ENCODE data around the gene ANKHD1. TPM values are rescaled to one million over a fixed set of nuclear protein-coding genes. Genes with fewer than 3 reads are reported as not detected.

Gene ANKHD1
- total and polyA plus RNA-seq, 11 donors = 41.4 to 78.8 (median 58.1) TPM

GRCh38 chr5:140361901-140362300, 39.7 kb upstream of the ANKHD1 start:
- Histone ChIP-seq H3K4me1 (peaks cover 0 to 22% (median 11%) of the 10 kb centered on the region in 12 donors), H3K9me3 (no peaks in the 10 kb centered on the region), H3K27ac (no peak overlapping the region), H3K4me3 (no peak overlapping the region), H3K27me3 (no peaks in the 10 kb centered on the region), H3K36me3 (no peaks in the 10 kb centered on the region)
- intact Hi-C loops (cut with DNase I) = loop anchor here in 2 of 10 donors (10.0 kb wide), 1 partner anchor 353 kb away; no protein-coding TSS in a partner anchor
- WGBS, 4 donors = 91 to 97% (median 96%) methylated on average over 2 of the region's 2 CpGs
- no peak for DNase-seq
- TF ChIP-seq, protein P1, sequence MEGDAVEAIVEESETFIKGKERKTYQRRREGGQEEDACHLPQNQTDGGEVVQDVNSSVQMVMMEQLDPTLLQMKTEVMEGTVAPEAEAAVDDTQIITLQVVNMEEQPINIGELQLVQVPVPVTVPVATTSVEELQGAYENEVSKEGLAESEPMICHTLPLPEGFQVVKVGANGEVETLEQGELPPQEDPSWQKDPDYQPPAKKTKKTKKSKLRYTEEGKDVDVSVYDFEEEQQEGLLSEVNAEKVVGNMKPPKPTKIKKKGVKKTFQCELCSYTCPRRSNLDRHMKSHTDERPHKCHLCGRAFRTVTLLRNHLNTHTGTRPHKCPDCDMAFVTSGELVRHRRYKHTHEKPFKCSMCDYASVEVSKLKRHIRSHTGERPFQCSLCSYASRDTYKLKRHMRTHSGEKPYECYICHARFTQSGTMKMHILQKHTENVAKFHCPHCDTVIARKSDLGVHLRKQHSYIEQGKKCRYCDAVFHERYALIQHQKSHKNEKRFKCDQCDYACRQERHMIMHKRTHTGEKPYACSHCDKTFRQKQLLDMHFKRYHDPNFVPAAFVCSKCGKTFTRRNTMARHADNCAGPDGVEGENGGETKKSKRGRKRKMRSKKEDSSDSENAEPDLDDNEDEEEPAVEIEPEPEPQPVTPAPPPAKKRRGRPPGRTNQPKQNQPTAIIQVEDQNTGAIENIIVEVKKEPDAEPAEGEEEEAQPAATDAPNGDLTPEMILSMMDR (IDR thresholded peaks at IDR 0.05) = no peak
- TF ChIP-seq POLR2A (IDR thresholded peaks at IDR 0.05) = no peak
- no peak for ATAC-seq

DNA sequence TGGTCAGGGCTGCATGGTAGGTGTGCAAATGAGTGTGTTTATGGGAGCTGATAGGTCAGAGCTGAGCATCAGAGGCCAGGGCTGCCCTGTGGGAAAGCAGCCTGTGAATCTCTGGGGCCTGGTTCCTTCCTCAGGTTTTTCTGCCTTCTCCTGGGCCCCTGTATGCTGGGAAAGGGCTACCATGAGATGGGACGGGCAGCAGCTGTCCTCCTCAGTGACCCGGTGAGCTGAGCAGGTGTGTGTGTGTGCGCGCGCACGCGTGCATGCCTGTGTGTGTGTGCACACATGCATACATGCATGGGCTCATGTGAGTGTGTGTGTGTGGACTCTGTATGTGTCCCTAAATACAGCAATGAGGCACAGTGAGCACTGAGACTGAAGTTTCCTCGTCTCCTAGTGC, 39.3 kb upstream of the ANKHD1 start:
- DNase-seq (no peak), ATAC-seq (no peak)
- Histone ChIP-seq H3K27me3 (no peaks in the 10 kb centered on the region), H3K36me3 (no peaks in the 10 kb centered on the region), H3K9me3 (no peaks in the 10 kb centered on the region), H3K4me1 (peaks cover 0 to 18% (median 9%) of the 10 kb centered on the region in 12 donors), H3K27ac (no peak overlapping the region), H3K4me3 (no peak overlapping the region)
- TF ChIP-seq, protein P1 (IDR thresholded peaks at IDR 0.05) = no peak
- TF ChIP-seq POLR2A (IDR thresholded peaks at IDR 0.05) = no peak
- intact Hi-C loops (cut with DNase I) = loop anchor here in 2 of 10 donors (10.0 kb wide), 1 partner anchor 352 kb away; no protein-coding TSS in a partner anchor
- WGBS, 4 donors = 86 to 91% (median 89%) methylated on average over 8 of the region's 8 CpGs

- peak overlapping the region in 10 of 12 donors; percentile 16 to 50 (median 40) for H3K4me3 ChIP-seq
These were observed 38.6 kb upstream of the ANKHD1 start for GRCh38 chr5:140362875-140363630.

More at GRCh38 chr5:140362875-140363630, 38.6 kb upstream of the ANKHD1 start:
- DNase-seq (peak; percentile 72 to 91 (median 76)), ATAC-seq (peak; percentile 23 to 68 (median 64))
- intact Hi-C loops (cut with DNase I) = loop anchor here in 2 of 10 donors (10.0 kb wide), 1 partner anchor 352 kb away; no protein-coding TSS in a partner anchor
- WGBS, 4 donors = 9 to 20% (median 13%) methylated on average over 20 to 29 of the region's 29 CpGs
- TF ChIP-seq POLR2A (IDR thresholded peaks at IDR 0.05) = no peak
- TF ChIP-seq, protein P1 (IDR thresholded peaks at IDR 0.05) = peak; percentile 80 to 98 (median 94)
- peaks cover 0 to 11% (median 3%) of the 10 kb centered on the region in 12 donors for H3K4me1 ChIP-seq
- H3K9me3 ChIP-seq = no peaks in the 10 kb centered on the region
- H3K27ac ChIP-seq = no peak overlapping the region
- H3K27me3 ChIP-seq = no peaks in the 10 kb centered on the region
- H3K36me3 ChIP-seq = no peaks in the 10 kb centered on the region

Measured in heart left ventricle (tissue), 16 donors.